Measurements from ENCODE around the gene RASA3.

DNA sequence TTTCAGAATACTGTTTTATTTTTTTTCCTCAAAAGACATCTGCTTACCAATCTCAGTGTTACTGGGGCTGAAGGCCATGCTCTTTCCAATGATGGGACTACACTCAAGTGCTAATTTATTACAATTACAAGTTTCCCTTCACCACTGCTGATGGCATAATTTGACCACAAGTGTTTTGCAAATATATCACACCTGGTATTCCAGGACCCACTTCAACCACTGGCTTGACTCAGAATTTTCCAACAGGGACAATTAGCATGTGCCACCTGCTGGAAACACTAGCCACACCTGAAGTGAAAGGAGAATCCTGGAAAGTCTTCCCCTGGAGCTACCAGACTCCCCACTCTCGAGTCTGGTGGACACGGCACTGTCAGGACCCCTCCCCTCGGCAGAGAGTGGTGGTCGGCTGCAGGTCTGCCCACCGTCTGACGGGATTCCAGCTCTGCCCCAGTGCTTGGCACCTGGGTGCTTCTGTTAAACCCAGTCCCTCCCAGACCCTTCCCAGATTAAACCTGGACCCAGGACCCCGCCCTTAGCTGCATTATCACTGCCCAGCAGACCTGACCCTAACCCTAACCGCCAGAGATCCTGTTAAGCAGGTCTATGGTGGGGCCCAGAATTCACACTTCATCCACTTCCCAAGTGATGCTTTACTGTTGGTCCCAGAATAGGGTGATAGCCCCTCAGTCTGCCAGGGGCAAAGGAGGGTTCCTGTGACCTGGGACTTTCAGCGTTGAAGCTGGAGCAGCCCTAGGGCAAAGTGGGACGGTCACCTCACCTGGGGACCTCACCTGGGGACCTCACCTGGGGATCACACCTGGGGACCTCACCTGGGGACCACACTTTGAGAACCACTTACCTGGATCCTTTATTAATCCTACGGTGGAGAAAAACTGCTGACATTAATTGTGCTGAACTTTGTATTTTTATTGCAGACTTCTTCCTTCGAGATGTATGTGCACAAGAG, 17.6 kb upstream of the RASA3 start:
- TF ChIP-seq CTCF (conservative IDR thresholded peaks at IDR 0.05; ENCODE audit: low read depth, low read length): no peak
- no peak for TF ChIP-seq EZH2phosphoT487 (IDR thresholded peaks at IDR 0.05; ENCODE audit: borderline replicate concordance, low read length)
- TF ChIP-seq EZH2 (IDR thresholded peaks at IDR 0.05; ENCODE audit: low read length, unreplicated experiment): no peak
